Activated CD8-positive, alpha-beta memory T cell treated with anti-CD3 and anti-CD28 coated beads, Interleukin-2, amount 10 ng/mL, durations not matched to agents 7 days and 5 days (primary cell): ENCODE results near the gene TUG1. TPM values are rescaled to one million over a fixed set of nuclear protein-coding genes. Genes with fewer than 3 reads are reported as not detected.

Experiments
- ATAC-seq: fragments of 150-1000 bp; cut with Tn5 transposase; one replicate; pipeline ENCODE4 v1.10.0; 2021; ENCODE audit warnings: moderate library complexity
- CTCF ChIA-PET: fragments of 350-600 bp; sonication (Branson Sonifier 250); formaldehyde crosslinking; loops from one replicate; lab custom pipeline; 2021; ENCODE audit warnings: antibody characterized with exemption; lab: Charles Lee
- DNase-seq: peaks from one replicate; pipeline ENCODE4 v3.0.0-alpha.2; 2020
- H3K27ac Mint-ChIP-seq: one replicate; pipeline ENCODE4 v1.8.0; 2021; ENCODE audit warnings: mild to moderate bottlenecking, mixed read lengths
- H3K27me3 Mint-ChIP-seq: one replicate; pipeline ENCODE4 v1.8.0; 2021; ENCODE audit warnings: mixed read lengths
- H3K36me3 Mint-ChIP-seq: one replicate; pipeline ENCODE4 v1.8.0; 2021; ENCODE audit warnings: mild to moderate bottlenecking, mixed read lengths
- H3K4me1 Mint-ChIP-seq: one replicate; pipeline ENCODE4 v1.8.0; 2021; ENCODE audit warnings: mixed read lengths
- H3K4me3 Mint-ChIP-seq: one replicate; pipeline ENCODE4 v1.8.0; 2021; ENCODE audit warnings: mild to moderate bottlenecking, moderate library complexity, mixed read lengths
- H3K9me3 Mint-ChIP-seq: one replicate; pipeline ENCODE4 v1.8.0; 2022; ENCODE audit warnings: low read depth, mixed read lengths
- total RNA-seq, 2 experiments: library from RNA; stranded (reverse); gene quantifications; one replicate each; pipeline ENCODE4 v1.2.3, GENCODE V29; 2021

The TUG1 gene
- total RNA-seq, 2 experiments from 2014 or later, result 56.7 to 69.8 TPM

DNA sequence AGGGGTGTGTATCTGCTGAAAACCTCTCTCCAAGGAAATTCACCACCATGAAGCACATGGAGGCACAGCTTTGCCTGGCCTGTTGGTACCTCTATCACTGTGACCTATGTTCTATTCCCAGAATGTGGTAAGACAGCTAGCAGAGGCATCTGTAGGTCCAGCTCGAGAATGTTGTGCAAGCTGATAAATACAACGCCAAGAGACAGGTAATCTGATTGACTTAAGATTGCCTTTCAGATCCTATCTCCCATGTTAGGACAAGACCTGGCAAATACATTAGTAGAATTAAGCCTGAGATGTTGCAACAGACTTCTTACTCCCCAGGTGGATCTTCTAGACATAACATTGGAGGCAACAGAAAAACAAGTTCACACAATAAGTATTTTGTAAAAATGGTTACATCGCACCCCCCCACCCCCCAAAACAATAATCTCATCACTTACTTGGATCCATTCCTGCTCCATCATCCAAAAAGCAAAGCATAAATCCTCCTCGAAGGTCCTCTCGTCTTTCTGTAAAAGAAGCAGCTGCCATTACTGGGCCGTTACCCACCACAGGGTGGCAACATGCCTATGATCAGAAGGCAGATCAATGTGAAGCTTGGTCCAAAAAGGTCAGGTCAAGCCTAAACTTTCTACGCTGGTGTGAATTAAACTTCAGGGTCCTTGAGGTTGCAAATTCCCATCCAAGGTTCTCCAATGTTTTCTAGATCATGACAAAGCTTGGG lies 19.0 kb upstream of the TUG1 start:
- CTCF ChIA-PET, result interaction anchor here (1.1 to 3.6 kb wide), 6 partner anchors 12 to 157 kb away, joined by 3 to 21 read pairs (median 3); partner anchors contain the start of gene SELENOM
- Mint-ChIP-seq H3K4me1 (peaks cover 27% of the 10 kb centered on the region), H3K36me3 (peaks cover 37% of the 10 kb centered on the region), H3K4me3 (no peak overlapping the region), H3K9me3 (no peaks in the 10 kb centered on the region), H3K27ac (no peak overlapping the region), H3K27me3 (no peaks in the 10 kb centered on the region)
- DNase-seq (no peak), ATAC-seq (no peak)

DNA sequence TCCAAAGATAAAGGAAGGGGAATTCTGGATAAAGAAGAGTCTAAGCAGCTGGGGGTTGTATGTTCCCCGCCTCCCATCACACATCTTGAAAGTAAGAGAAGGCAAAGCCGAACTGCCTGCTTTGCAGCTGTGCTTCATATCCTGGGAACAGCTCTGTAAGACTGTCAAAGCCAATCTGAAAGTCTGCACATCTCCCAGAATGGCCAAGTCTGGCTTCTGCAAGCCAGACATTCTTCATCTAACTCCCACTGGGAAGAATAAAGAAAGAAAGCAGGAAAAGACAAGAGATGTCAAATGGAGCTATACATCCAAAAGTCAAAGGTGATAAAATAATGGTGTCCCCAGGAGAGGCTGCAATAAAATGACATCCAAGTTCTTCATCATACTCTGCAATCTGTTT lies 15.9 kb upstream of the TUG1 start:
- DNase-seq (no peak), ATAC-seq (no peak)
- H3K27me3 Mint-ChIP-seq, result no peaks in the 10 kb centered on the region
- H3K9me3 Mint-ChIP-seq, result no peaks in the 10 kb centered on the region
- peaks cover 11% of the 10 kb centered on the region for H3K4me1 Mint-ChIP-seq
- H3K36me3 Mint-ChIP-seq, result peaks cover 37% of the 10 kb centered on the region
- H3K27ac Mint-ChIP-seq, result no peak overlapping the region
- no peak overlapping the region for H3K4me3 Mint-ChIP-seq
- CTCF ChIA-PET, result interaction anchor here (1.1 to 2.2 kb wide), 2 partner anchors 11 to 132 kb away, joined by 3 to 7 read pairs; no protein-coding TSS in a partner anchor

GRCh38 chr22:30955153-30955552 lies 13.9 kb upstream of the TUG1 start:
- Mint-ChIP-seq H3K4me3 (no peak overlapping the region), H3K27ac (no peak overlapping the region), H3K27me3 (no peaks in the 10 kb centered on the region), H3K4me1 (peaks cover 12% of the 10 kb centered on the region), H3K9me3 (no peaks in the 10 kb centered on the region), H3K36me3 (peaks cover 25% of the 10 kb centered on the region)
- DNase-seq, result no peak
- CTCF ChIA-PET, result no interaction called here
- ATAC-seq, result no peak

GRCh38 chr22:30964858-30965257 lies 4.2 kb upstream of the TUG1 start:
- peaks cover 30% of the 10 kb centered on the region for H3K4me1 Mint-ChIP-seq
- ATAC-seq, result no peak
- no peak for DNase-seq
- H3K27me3 Mint-ChIP-seq, result no peaks in the 10 kb centered on the region
- no peak overlapping the region for H3K4me3 Mint-ChIP-seq
- H3K36me3 Mint-ChIP-seq, result peaks cover 45% of the 10 kb centered on the region
- CTCF ChIA-PET, result interaction anchor here (1.2 to 1.5 kb wide), 2 partner anchors 12 to 121 kb away, joined by 3 read pairs; no protein-coding TSS in a partner anchor
- no peak overlapping the region for H3K27ac Mint-ChIP-seq
- H3K9me3 Mint-ChIP-seq, result peaks cover 6% of the 10 kb centered on the region

- ATAC-seq, result peak; percentile 8
- CTCF ChIA-PET, result interaction anchor here (0.9 to 3.2 kb wide), 13 partner anchors 12 to 697 kb away, joined by 3 to 16 read pairs (median 4); partner anchors contain the start of genes RNF185 and SMTN
Observed at GRCh38 chr22:30968015-30968923, 796 bp upstream of the TUG1 start, which contains the start of gene MORC2. Gene MORC2, minus strand, starts transcription at chr22:30968774. Its CDS starts 885 bp downstream, at chr22:30967889.

DNA sequence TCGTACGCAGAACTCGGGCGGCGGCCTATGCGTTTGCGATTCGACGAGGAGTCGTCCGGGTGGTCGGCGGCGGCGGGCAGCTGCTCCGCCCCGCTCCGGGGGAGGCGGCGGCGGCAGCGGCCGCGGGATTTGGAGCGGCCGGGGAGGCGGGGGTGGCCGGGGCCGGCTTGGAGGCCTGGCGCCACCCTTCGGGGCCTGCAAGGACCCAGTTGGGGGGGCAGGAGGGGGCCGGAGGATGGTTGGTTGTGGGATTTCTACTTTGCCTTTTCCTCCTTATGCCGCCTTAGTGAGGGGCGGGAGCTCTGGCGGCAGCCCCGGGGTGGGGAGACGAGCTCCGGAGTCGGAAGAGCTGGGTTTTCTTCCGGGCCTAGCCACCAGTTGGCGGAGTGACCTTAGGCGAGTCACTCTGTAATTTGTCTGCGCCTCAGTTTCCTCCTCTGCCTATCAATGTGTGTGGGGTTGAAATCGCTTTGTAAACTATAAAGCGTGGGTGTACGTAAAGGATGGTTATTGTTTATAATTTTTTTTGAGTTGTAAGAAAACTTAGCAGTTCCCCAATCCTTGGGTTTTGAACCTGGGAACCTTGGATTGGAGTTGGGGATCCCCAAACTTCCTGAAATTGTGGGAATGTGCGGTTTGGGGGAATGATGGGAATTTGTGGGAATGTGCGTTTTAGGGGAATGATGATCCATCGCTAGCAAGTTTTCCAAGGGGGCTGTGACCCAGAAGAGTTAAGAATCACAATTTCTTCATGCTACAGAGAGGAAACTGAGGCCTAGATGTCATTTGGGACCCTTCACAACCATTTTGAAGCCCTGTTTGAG lies 679 bp downstream of the TUG1 start:
- peaks cover 79% of the 10 kb centered on the region for H3K36me3 Mint-ChIP-seq
- peaks cover 50% of the 10 kb centered on the region for H3K4me1 Mint-ChIP-seq
- H3K9me3 Mint-ChIP-seq, result peaks cover 24% of the 10 kb centered on the region
- peak; percentile 38 for ATAC-seq
- DNase-seq, result peak; percentile 64
- peak overlapping the region; percentile 97 for H3K27ac Mint-ChIP-seq
- CTCF ChIA-PET, result interaction anchor here (0.7 to 3.2 kb wide), 11 partner anchors 10 to 343 kb away, joined by 3 to 16 read pairs (median 4); partner anchors contain the start of genes RNF185 and SMTN
- no peaks in the 10 kb centered on the region for H3K27me3 Mint-ChIP-seq
- H3K4me3 Mint-ChIP-seq, result peak overlapping the region; percentile 91

More at GRCh38 chr22:30968015-30968923, 796 bp upstream of the TUG1 start, which contains the start of gene MORC2:
- peaks cover 74% of the 10 kb centered on the region for H3K36me3 Mint-ChIP-seq
- H3K27ac Mint-ChIP-seq, result peak within 1 kb of the TSS; percentile 97
- no peak for DNase-seq
- peaks cover 18% of the 10 kb centered on the region for H3K9me3 Mint-ChIP-seq
- H3K4me1 Mint-ChIP-seq, result peaks cover 52% of the 10 kb centered on the region
- no peaks in the 10 kb centered on the region for H3K27me3 Mint-ChIP-seq
- peak within 1 kb of the TSS; percentile 91 for H3K4me3 Mint-ChIP-seq

GRCh38 chr22:30970356-30970746 lies 1.3 kb downstream of the TUG1 start:
- Mint-ChIP-seq H3K9me3 (peaks cover 26% of the 10 kb centered on the region), H3K4me3 (peak overlapping the region; percentile 91), H3K4me1 (peaks cover 46% of the 10 kb centered on the region), H3K36me3 (peaks cover 81% of the 10 kb centered on the region), H3K27ac (peak overlapping the region; percentile 89), H3K27me3 (no peaks in the 10 kb centered on the region)
- CTCF ChIA-PET, result interaction anchor here (1.0 to 3.2 kb wide), 5 partner anchors 10 to 343 kb away, joined by 3 to 16 read pairs (median 4); no protein-coding TSS in a partner anchor
- DNase-seq (no peak), ATAC-seq (no peak)

GRCh38 chr22:30978304-30978962 lies 9.4 kb downstream of the TUG1 start:
- no peak overlapping the region for H3K27ac Mint-ChIP-seq
- peaks cover 43% of the 10 kb centered on the region for H3K9me3 Mint-ChIP-seq
- no peak for ATAC-seq
- peaks cover 28% of the 10 kb centered on the region for H3K4me1 Mint-ChIP-seq
- H3K4me3 Mint-ChIP-seq, result no peak overlapping the region
- no peak for DNase-seq
- H3K27me3 Mint-ChIP-seq, result no peaks in the 10 kb centered on the region
- CTCF ChIA-PET, result interaction anchor here (1.0 to 3.2 kb wide), 2 partner anchors 9 to 107 kb away, joined by 3 to 16 read pairs; partner anchors contain the start of genes MORC2 and TUG1
- peaks cover 58% of the 10 kb centered on the region for H3K36me3 Mint-ChIP-seq

GRCh38 chr22:30979932-30980331 lies 10.9 kb downstream of the TUG1 start:
- no peak overlapping the region for H3K4me3 Mint-ChIP-seq
- peaks cover 43% of the 10 kb centered on the region for H3K36me3 Mint-ChIP-seq
- no peak for ATAC-seq
- CTCF ChIA-PET, result interaction anchor here (3.2 kb wide), 1 partner anchor 11 kb away, joined by 16 read pairs; the partner anchor contains the start of genes MORC2 and TUG1
- H3K27me3 Mint-ChIP-seq, result no peaks in the 10 kb centered on the region
- H3K9me3 Mint-ChIP-seq, result peaks cover 39% of the 10 kb centered on the region
- no peak for DNase-seq
- H3K4me1 Mint-ChIP-seq, result peaks cover 24% of the 10 kb centered on the region
- no peak overlapping the region for H3K27ac Mint-ChIP-seq

GRCh38 chr22:30982512-30982911 lies 13.4 kb downstream of the TUG1 start:
- peaks cover 23% of the 10 kb centered on the region for H3K9me3 Mint-ChIP-seq
- ATAC-seq, result no peak
- no peak overlapping the region for H3K4me3 Mint-ChIP-seq

DNA sequence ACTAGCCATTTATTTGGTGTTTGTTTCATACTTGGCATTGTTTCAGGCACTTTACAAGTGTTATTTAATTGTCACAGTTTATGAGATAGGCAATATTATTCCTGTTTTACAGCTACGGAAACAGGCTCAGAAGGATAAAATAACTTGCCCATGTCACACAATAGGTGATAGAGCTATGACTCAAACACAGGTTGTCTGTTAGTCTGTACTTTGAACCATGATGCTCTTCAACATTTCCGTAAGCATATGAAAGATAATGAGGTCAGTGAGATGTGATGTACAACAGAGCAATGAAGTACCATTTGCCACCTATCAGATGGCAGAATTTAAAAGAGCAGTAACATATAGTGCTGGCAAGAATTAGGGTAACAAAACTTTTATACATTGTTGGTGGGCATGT lies 15.3 kb downstream of the TUG1 start:
- Mint-ChIP-seq H3K27me3 (no peaks in the 10 kb centered on the region), H3K4me1 (peaks cover 7% of the 10 kb centered on the region), H3K27ac (no peak overlapping the region), H3K4me3 (no peak overlapping the region), H3K9me3 (peaks cover 11% of the 10 kb centered on the region), H3K36me3 (peaks cover 7% of the 10 kb centered on the region)
- ATAC-seq (no peak), DNase-seq (no peak)
- CTCF ChIA-PET, result interaction anchor here (1.2 kb wide), 1 partner anchor 65 kb away, joined by 3 read pairs; no protein-coding TSS in a partner anchor

More at GRCh38 chr22:30982512-30982911, 13.4 kb downstream of the TUG1 start:
- Mint-ChIP-seq H3K27me3 (no peaks in the 10 kb centered on the region), H3K36me3 (peaks cover 20% of the 10 kb centered on the region), H3K4me1 (peaks cover 22% of the 10 kb centered on the region), H3K27ac (no peak overlapping the region)
- DNase-seq, result no peak
- CTCF ChIA-PET, result no interaction called here
